Measurements from ENCODE around the gene MGAT5. TPM values are rescaled to one million over a fixed set of nuclear protein-coding genes. Genes with fewer than 3 reads are reported as not detected.
"Not testable (repeated sequence)": the region's sequence is repeated elsewhere in the genome, so short reads cannot be mapped to it uniquely, and the experiment has no call there.

The MGAT5 gene
- polyA plus RNA-seq, 3 donors = 39.4 to 50.7 (median 46.8) TPM

- peak in 6 of 11 donors; percentile 38 to 57 (median 46) for DNase-seq (ENCODE audit: extremely low read depth in 1 of 11, low read depth in 9 of 11, low spot score in 4 of 11)
Measured at GRCh38 chr2:134460583-134460998, 206.7 kb downstream of the MGAT5 start.

GRCh38 chr2:134461511-134461910 is 207.6 kb downstream of the MGAT5 start:
- DNase-seq (ENCODE audit: extremely low read depth in 1 of 11, low read depth in 9 of 11, low spot score in 4 of 11) = no peak

GRCh38 chr2:134462275-134462674 is 208.4 kb downstream of the MGAT5 start:
- no peak for DNase-seq (ENCODE audit: extremely low read depth in 1 of 11, low read depth in 9 of 11, low spot score in 4 of 11)

GRCh38 chr2:134462791-134463698 is 209.2 kb downstream of the MGAT5 start:
- DNase-seq (ENCODE audit: extremely low read depth in 1 of 11, low read depth in 9 of 11, low spot score in 4 of 11) = no peak

GRCh38 chr2:134463699-134464022 is 209.8 kb downstream of the MGAT5 start:
- no peak for DNase-seq (ENCODE audit: extremely low read depth in 1 of 11, low read depth in 9 of 11, low spot score in 4 of 11)

GRCh38 chr2:134465228-134466105 is 211.6 kb downstream of the MGAT5 start:
- no peak for DNase-seq (ENCODE audit: extremely low read depth in 1 of 11, low read depth in 9 of 11, low spot score in 4 of 11)

GRCh38 chr2:134466141-134466540 is 212.3 kb downstream of the MGAT5 start:
- DNase-seq (ENCODE audit: extremely low read depth in 1 of 11, low read depth in 9 of 11, low spot score in 4 of 11) = no peak

- no peak for DNase-seq (ENCODE audit: extremely low read depth in 1 of 11, low read depth in 9 of 11, low spot score in 4 of 11)
Measured at GRCh38 chr2:134468164-134468563, 214.3 kb downstream of the MGAT5 start.

GRCh38 chr2:134468776-134469175 is 214.9 kb downstream of the MGAT5 start:
- DNase-seq (ENCODE audit: extremely low read depth in 1 of 11, low read depth in 9 of 11, low spot score in 4 of 11) = no peak

- no peak for DNase-seq (ENCODE audit: extremely low read depth in 1 of 11, low read depth in 9 of 11, low spot score in 4 of 11)
Measured at GRCh38 chr2:134469516-134470115, 215.7 kb downstream of the MGAT5 start.

- no peak for DNase-seq (ENCODE audit: extremely low read depth in 1 of 11, low read depth in 9 of 11, low spot score in 4 of 11)
Measured at GRCh38 chr2:134470561-134471168, 216.8 kb downstream of the MGAT5 start.

- DNase-seq (ENCODE audit: extremely low read depth in 1 of 11, low read depth in 9 of 11, low spot score in 4 of 11) = not testable (repeated sequence)
Measured at GRCh38 chr2:134476982-134477381, 223.1 kb downstream of the MGAT5 start.

- DNase-seq (ENCODE audit: extremely low read depth in 1 of 11, low read depth in 9 of 11, low spot score in 4 of 11) = no peak
Measured at GRCh38 chr2:134479696-134480330, 225.9 kb downstream of the MGAT5 start.

GRCh38 chr2:134482131-134482723 is 228.4 kb downstream of the MGAT5 start:
- DNase-seq (ENCODE audit: extremely low read depth in 1 of 11, low read depth in 9 of 11, low spot score in 4 of 11) = no peak

- no peak for DNase-seq (ENCODE audit: extremely low read depth in 1 of 11, low read depth in 9 of 11, low spot score in 4 of 11)
Measured at GRCh38 chr2:134482766-134483340, 229.0 kb downstream of the MGAT5 start.

- no peak for DNase-seq (ENCODE audit: extremely low read depth in 1 of 11, low read depth in 9 of 11, low spot score in 4 of 11)
Measured at GRCh38 chr2:134489732-134490384, 236.0 kb downstream of the MGAT5 start.

GRCh38 chr2:134490559-134490958 is 236.7 kb downstream of the MGAT5 start:
- DNase-seq (ENCODE audit: extremely low read depth in 1 of 11, low read depth in 9 of 11, low spot score in 4 of 11) = no peak

GRCh38 chr2:134491022-134491421 is 237.2 kb downstream of the MGAT5 start:
- no peak for DNase-seq (ENCODE audit: extremely low read depth in 1 of 11, low read depth in 9 of 11, low spot score in 4 of 11)

Data from renal cortex interstitium (tissue), 11 donors.